HG03139 (cell line): ENCODE data around the gene NPTN.

ENCODE experiments used
- ATAC-seq: cut with Tn5 transposase; IDR thresholded peaks from one replicate; pipeline ENCODE4 v1.9.1; 2021; ENCODE audit not compliant: unreplicated experiment

The NPTN gene

GRCh38 chr15:73633991-73634495 lies 854 bp upstream of the NPTN start:
- no peak for ATAC-seq

- peak; percentile 1 for ATAC-seq
Measured at GRCh38 chr15:73632670-73633058, 525 bp downstream of the NPTN start.

- no peak for ATAC-seq
Measured at GRCh38 chr15:73631915-73632669, 1.1 kb downstream of the NPTN start.

- no peak for ATAC-seq
Measured at GRCh38 chr15:73630921-73631362, 2.2 kb downstream of the NPTN start.

- ATAC-seq: no peak
Measured at GRCh38 chr15:73629798-73630429, 3.3 kb downstream of the NPTN start.

- ATAC-seq: no peak
Measured at GRCh38 chr15:73628976-73629797, 4.0 kb downstream of the NPTN start.

GRCh38 chr15:73628102-73628501 lies 5.1 kb downstream of the NPTN start:
- no peak for ATAC-seq

- no peak for ATAC-seq
Measured at GRCh38 chr15:73626072-73626471, 7.1 kb downstream of the NPTN start.

- no peak for ATAC-seq
Measured at GRCh38 chr15:73624530-73624929, 8.7 kb downstream of the NPTN start.

- ATAC-seq: no peak
Measured at GRCh38 chr15:73621286-73621826, 11.8 kb downstream of the NPTN start.

- no peak for ATAC-seq
Measured at GRCh38 chr15:73620078-73620477, 13.1 kb downstream of the NPTN start.

- no peak for ATAC-seq
Measured at GRCh38 chr15:73617913-73618312, 15.3 kb downstream of the NPTN start.

- ATAC-seq: no peak
Measured at GRCh38 chr15:73617301-73617831, 15.8 kb downstream of the NPTN start.

GRCh38 chr15:73608941-73609340 lies 24.2 kb downstream of the NPTN start:
- no peak for ATAC-seq

GRCh38 chr15:73608475-73608874 lies 24.7 kb downstream of the NPTN start:
- no peak for ATAC-seq

GRCh38 chr15:73607843-73608242 lies 25.3 kb downstream of the NPTN start:
- no peak for ATAC-seq

- no peak for ATAC-seq
Measured at GRCh38 chr15:73607405-73607804, 25.8 kb downstream of the NPTN start.

- no peak for ATAC-seq
Measured at GRCh38 chr15:73605759-73606436, 27.3 kb downstream of the NPTN start.

GRCh38 chr15:73604477-73604876 lies 28.7 kb downstream of the NPTN start:
- no peak for ATAC-seq

GRCh38 chr15:73602992-73603391 lies 30.2 kb downstream of the NPTN start:
- no peak for ATAC-seq
